ENCODE measurements around the gene ALDH1L1.

- TF ChIP-seq MAFK (IDR thresholded peaks at IDR 0.05; ENCODE audit: low read depth, low read length) (no peak), CTCF (IDR thresholded peaks at IDR 0.05; ENCODE audit: control extremely low read depth in 1 of 3, insufficient read depth in 1 of 3, low read depth in 1 of 3, low read length in 3 of 3) (no peak), USF2 (IDR thresholded peaks at IDR 0.05; ENCODE audit: low read length) (no peak), EZH2 (IDR thresholded peaks at IDR 0.05; ENCODE audit: low read depth, low read length, severe bottlenecking) (no peak), SRF (IDR thresholded peaks at IDR 0.05; ENCODE audit: low read depth, low read length) (no peak), SUZ12 (IDR thresholded peaks at IDR 0.05; ENCODE audit: low read length) (no peak), POLR2AphosphoS5 (IDR thresholded peaks at IDR 0.05; ENCODE audit: low read depth, low read length) (no peak), RNF2 (IDR thresholded peaks at IDR 0.05; ENCODE audit: borderline replicate concordance, low read depth, low read length, missing control alignments, poor library complexity, severe bottlenecking) (no peak), CBX5 (IDR thresholded peaks at IDR 0.05; ENCODE audit: low read depth, low read length) (no peak), KDM5A (IDR thresholded peaks at IDR 0.05; ENCODE audit: low read length) (no peak), RAD21 (IDR thresholded peaks at IDR 0.05 in 1 of 2, conservative IDR thresholded peaks at IDR 0.05 in 1 of 2; ENCODE audit: low read depth in 2 of 2, low read length in 2 of 2) (no peak), ATF3 (IDR thresholded peaks at IDR 0.05; ENCODE audit: insufficient read depth, low read depth, low read length) (no peak), ZNF274 (IDR thresholded peaks at IDR 0.05; ENCODE audit: borderline replicate concordance, extremely low read depth, low read length) (no peak), PHF8 (conservative IDR thresholded peaks at IDR 0.05; ENCODE audit: low read depth, low read length) (no peak)
These were observed 82.0 kb downstream of the ALDH1L1 start for GRCh38 chr3:126098391-126098858.
